HG03460 (cell line): ENCODE results near the gene NFIA.
"Not testable (repeated sequence)": the region's sequence is repeated elsewhere in the genome, so short reads cannot be mapped to it uniquely, and the experiment has no call there.

Experiments
- ATAC-seq: cut with Tn5 transposase; IDR thresholded peaks from one replicate; pipeline ENCODE4 v1.9.1; 2021; ENCODE audit not compliant: unreplicated experiment

Gene NFIA

DNA sequence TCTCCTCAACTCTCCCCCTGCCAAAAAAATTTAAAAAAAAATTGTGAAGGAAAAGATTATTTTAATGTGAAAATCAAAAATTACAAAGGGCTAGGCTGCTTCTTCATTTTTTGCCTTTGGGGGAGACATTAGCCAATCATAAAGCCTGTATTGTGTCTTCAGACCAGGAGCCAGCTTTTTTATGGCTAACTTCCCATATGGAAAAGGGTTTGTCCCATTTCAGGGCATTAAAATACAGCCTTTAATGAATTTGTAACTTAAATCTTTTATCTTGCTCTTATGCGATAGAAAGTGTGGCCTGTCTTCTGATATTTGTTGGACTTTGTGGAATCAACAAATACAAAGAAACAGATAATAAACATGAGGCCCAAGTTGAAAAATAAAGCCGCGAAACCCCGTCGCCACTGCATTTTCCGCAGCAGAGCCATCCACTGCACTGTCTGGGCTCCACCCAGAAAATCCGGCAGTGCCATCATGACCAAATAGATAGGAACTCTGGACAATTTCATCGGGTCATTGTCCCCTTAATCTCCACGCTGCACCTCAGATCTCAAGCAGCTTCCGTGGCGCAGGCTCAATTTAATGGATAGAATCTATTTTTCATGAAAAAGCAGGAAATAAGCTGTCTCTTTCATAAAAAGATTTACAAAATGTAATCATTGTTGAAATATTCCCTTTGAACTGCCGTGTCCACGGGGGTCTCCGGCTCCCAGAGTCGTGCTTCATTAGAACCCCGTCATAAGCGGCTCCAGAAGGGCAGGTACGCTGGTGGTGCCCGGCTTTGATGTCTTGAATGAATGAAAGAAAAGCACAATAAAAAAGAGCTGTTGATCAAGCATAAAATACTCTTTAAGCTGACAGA is 365.0 kb downstream of the NFIA start:
- no peak for ATAC-seq

DNA sequence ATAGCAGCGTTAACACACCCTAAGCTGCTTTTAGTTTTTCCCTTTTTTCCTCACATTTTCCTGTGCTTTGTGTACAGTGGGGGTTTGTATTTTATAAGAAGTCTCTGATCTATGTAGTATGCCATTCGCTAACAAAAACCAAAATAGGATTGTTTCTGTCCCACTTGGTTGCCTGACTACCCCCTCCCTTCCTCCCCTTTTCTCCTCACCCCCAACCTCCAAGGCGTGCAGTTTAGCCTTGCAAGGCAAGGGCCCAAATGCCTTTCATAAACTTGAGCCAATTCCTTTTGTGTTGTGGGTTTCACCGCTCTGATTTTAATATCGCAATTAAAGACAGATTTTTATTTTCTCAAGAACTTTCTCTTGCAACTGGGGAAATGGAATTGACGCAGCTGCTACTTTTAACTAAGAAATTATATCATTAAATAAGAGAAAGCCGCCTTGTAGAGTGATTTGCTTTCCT is 365.6 kb downstream of the NFIA start:
- no peak for ATAC-seq

DNA sequence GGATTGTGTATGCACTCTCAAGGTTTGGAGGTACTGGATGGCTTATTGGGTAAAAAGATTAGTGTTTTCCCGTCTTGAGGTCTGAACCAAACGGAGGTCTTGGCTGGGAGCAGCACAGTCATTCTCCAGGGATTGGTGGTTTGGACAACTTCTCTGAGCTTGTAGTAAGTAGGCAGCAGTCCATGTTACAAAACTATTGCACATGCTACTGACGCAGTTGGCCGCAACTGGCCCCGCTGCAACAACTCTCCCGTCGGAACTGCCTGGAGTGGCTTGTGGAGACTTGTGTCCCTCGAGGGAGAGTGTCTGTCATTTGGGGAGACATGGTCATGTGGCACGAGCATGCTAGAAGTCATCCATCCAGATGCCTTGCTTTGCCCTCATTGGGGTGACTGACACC is 366.6 kb downstream of the NFIA start:
- no peak for ATAC-seq

DNA sequence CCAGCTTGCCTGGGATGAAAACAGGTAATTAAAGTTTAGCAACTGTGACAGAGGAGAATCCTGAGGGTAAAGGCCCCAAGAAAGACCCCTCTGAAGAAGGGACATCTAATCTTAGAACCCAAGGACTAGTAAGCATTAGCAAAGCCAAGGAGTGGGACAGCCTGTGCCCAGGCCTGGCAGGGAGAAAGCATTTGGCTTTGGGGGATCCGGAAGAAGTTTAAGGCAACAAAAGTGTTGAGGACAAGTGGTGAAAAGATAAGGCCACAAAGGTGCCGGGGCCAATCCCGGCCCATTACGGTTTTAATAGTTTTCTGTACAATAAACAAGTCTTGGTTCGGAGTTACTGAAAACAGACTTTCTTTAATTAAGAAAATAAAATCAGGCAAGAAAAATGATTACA is 367.0 kb downstream of the NFIA start:
- ATAC-seq = no peak

DNA sequence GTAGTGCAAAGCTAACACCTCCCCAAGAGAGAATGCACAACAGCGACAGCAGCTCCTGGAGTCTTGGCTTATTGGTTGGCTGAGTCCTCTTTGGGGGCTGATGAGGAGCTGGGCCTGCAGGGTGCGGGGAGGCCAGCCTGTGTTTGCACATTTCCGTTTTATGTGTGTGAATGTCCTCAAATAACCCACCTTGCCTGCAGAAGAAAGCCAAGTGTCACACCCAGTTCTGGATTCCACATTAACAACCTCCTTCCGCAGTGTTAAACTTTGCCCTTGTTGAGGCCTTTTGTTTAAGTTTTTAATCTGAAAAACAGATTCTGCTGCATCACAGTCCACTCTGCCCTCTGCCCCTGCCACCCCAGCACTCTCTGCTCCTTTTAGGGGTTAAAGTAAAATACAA is 368.1 kb downstream of the NFIA start:
- no peak for ATAC-seq

DNA sequence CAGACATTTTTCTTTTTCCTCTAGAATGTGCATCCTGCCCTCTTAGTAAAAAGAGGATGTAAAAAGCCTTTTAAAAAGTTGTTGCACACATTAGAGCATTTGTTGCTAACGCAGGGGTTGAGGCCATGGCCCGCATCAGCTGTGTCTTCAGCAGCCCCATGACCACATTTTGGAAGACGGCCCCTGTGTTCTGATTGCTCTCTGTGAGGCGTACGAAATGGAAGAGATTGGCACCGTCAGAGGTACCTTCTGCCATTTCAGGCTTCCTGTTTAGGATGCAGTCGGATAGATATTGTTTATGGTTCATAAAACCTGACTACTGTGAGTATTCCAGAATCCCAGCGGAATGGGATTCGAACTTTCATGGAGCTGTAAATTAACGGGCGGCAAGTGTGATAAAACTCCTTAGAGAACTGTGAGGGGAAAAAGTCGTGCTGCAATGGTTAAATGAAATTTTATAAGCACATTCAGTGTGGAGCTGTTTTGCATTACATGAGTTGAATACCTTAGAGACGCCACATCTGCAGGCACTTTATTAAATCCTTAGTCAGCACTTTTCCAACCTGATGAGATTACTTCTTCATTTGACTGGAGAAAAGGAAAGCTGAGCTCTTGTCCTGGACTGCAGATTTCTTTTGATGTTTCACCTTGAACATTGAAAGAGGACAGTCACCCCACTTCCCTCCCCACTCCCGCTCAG is 368.7 kb downstream of the NFIA start:
- no peak for ATAC-seq

DNA sequence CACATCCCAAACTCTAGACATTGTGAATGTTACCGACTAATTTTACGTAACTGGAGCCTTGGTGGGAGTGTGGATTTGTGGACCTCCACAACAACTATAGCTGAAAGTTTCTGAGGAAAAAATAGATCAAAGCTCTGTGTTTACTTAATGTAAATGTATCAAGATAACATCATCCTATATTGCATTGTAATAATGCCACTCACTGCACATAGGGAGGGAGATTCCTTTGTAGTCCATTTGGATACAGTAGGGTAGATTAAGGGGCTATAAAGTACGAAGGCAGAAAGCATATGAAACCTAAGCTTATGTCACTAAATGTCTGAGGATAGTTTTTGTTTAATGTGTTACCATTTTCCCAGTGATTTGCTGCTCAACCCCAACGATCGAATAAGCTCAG is 369.2 kb downstream of the NFIA start:
- no peak for ATAC-seq

DNA sequence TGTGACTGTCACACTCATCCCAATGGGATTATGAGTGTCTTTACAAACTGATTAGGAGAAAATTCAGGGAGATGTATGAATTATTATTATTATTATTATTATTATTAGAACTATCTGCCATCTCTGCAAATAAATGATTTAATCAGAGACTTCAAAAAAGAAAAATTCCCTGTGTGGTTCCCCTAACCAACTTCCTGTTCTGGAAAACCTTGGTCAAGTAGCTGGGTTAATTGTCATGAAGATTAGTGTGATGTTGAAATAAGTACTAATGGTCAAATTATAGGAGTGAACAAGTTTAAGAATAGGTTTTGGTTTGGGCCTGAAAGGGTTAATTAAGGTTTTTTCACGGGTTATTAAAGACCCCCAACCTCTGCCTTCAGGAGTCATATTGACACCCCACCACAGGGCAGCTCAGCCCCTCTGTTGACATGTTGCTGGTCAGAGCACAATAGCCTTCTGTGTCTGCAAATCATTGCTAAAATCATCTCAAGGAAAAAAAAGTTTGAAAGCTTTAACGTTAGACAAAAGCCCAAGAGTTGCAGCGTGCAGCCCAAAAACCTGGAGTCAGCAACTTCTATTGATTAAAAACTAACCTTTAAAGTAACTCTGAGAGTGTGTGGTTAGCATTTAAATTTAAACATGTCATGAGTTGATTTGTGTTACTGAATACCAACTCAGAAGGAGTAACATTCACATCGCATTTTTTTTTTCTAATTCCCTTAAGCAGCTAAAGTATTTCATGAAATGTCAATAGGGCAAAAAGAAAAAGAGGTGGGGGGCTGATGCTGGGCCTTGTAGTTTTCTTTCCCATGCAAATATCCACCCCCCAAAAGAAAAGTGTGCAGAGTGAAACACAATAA is 370.0 kb downstream of the NFIA start:
- ATAC-seq = no peak

DNA sequence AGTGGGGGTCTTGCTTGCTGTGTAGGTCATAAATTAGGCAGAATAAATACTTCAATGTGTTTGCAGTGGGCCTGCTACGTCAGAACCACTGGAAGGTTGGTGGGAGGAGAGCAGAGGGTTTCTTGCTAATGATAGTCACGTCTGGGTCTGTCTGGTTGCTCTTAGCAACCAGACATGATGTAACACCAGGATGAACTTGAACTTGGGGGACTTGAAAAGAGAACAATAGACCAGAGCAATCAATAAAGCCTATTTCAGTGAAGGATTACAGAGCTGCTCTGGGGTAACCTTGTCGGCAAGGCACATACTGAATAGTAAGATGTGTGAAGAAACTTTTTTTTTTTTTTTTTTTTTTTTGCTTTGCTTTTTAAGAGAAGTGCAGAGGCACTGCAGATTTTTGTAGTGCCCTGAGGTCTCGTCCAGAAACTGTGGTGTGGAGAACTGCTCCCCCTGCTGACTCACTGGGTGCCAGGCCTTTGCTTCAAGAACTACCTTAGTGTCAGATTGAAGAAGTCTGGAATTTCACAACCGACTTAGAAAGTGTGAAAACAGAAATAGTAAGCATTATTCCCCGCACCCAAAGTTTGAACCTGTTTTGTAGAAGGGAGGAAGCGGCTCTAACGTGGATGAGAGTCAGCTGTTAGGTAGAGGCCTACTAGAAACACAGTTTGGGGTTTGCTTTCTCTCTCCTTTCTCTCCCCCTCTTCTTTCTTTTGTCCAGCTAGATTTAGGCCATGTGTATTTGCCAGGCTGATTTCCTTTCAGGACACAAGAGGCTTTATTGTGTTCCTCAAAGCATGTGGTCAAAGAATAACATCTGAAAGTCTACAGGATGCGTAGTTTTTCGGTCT is 371.0 kb downstream of the NFIA start:
- no peak for ATAC-seq

DNA sequence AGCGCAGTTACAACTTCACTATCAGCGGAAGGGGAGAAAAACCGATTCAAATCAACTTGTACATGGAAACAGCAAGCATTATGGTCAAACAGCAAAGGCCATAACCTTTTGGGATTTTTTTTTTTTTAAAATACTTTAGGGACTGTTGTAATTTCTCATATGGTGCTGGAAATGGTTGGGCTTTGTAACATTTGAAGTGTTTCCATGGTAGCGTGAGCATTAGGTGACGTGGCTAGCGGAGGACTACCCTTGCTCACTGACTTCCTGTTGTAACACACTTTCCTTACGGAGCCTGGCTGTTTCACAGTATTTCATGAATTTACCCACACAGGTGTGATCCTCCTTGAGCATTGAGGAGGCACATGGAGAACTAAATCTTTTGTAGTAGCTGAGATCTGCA is 373.0 kb downstream of the NFIA start:
- ATAC-seq = no peak

DNA sequence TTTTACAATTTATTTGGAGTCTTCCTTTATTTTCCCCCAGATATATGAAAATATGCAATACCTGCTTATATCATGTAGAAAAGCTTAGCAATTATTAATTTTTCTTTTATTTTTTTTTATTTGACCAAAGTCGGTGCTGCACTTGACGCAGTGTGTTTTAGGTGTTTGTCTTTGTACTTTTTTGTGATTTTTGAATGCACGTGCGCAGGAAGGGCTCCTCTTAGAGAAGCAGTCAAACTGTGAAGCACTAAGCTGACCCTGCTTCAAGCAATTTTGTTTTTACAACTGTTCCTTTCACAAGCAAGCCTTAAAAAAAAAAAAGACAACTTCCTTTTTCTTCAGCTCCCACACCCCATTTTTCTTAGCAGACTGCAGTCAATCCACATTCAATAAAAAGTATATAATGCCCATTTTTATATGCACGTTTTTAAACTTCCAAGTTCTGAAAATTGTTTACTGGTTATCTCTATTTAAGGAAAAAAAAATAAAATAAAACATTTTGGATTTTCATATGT is 375.2 kb downstream of the NFIA start:
- no peak for ATAC-seq

DNA sequence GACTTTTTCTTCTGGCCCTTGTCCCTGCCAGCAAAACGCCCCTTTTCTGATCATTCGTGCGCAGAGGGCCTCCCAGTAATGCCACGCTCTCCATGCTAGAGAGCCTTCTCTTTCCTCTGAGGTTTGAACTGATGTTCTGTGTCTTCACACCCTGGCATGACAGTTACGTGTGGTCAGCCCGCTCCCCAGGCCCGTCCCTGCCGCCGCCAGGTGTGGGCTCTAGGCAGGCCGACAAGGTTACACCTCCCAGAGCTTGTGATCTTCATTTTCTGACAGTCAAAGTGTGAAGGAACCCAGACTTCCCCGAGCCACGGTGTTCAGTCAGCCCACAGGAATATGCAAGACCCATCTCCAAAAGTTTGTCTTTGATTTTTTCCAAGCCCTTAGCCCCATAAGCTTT is 377.0 kb downstream of the NFIA start:
- no peak for ATAC-seq

DNA sequence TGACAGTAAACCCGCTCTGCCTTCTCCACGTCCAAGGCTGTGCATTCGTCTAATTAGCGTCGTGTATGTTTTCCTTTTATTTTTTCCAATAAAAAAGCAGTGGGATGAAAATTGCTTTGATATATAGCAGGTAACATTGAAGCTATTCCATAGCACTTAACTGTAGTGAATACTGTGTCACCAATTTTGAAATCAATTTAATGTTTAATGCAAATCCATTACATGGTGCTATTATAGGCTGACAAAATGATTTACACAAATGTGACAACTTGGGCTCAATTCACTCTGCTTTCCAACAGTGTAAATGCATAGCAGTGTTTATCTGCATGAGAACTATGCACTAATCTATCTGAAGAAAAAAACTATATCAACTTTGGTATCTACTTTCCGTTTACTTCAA is 377.8 kb downstream of the NFIA start:
- ATAC-seq = no peak

DNA sequence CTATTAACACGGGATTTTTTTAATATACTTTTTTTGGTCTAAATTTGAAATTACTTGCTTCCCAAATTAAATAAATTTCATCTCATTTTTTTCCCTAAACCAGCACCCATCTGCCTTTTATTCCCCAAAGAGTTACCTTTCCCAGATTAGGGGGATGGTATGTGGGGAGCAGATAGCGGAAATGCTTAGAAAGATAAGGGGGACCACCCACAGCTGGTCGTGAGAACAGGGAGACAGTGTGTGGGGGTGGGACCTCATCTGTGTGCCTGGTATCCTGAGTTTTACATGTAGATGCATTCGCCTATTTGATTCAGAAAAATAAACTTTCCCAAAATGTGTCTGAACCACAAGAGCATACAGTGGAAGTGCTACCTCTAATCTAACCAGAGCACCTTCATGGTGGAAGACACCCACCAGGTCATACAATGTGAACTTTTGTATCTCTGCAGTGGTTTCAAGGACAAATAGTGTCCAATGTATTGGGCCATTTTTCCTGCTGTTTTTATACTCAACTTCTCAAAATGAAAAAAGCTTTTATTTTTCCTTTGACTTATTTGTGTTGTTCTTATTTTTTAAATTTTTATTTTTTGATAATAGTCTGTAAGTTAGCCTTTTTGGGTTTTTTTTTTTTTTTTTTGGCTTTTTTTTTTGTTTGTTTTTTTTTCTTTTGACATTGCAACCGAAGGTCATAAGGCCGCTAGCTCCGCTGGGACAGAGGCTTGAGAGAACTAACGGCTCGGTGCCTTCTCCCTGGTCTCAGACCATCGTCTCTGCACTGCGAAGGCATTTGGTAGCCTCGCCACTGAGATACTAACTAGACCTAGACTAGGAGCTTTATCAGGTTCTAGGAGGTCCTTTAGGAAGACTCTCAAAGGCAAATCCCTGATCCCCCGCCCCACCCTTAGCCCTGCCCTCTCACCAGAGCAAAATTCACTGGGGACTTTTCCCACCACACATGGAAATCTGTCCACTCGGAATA is 379.3 kb downstream of the NFIA start:
- no peak for ATAC-seq

DNA sequence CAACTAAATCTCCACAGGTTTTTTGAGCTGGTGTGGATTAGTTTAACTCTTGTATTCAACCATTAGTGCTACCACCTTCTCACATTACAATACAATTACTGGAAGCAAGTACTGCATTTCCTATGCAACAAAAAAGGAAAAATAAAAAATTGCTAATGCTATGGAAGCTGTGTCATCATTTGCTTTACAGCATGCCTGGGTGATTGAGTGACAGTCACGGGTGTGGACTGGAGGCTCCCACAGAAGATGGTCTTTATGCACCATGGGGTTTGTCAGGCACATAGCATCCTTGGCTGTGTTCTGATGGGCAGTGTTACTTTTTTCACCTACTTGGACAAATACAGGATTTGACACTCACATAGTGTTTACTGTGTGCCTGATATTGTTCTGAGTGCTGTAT is 380.3 kb downstream of the NFIA start:
- ATAC-seq = no peak

DNA sequence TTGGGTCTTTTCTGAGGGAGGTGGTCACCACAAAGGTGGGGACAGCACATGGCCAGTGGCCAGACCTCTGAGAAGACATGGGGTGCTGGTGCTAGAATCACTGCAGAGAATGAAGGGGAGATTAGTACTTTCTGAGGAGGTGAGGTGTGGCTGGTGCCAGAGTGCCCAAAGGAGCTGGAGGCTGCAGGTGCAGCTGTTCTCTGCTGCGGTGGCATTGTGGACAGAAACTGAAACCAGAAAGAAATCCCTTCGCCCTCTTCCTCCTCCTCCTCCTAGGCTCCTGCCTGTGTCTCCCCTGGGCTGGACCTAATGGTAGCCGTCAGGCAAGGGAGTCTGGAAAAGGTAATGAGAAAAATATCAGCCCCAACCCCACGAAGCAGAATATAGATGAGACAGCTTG is 380.9 kb downstream of the NFIA start:
- no peak for ATAC-seq

DNA sequence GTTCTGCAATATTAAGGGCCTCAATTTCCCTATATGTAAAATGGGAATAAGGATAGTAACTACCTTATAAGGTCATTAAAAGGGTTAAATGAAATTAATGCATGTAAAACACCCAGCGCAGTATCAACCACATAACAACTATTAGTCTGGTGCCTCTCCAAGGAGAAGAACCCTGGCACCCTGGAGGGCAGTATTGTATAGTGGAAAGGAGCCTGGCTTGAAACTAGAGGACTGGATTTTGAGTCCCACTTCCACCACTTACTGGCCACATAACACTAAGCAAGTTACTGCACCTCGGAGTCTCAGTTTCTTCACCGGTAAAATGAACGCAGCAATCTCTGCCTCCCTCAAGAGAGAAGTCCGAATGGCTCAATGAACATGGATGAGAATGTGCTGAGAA is 385.5 kb downstream of the NFIA start:
- not testable (repeated sequence) for ATAC-seq

DNA sequence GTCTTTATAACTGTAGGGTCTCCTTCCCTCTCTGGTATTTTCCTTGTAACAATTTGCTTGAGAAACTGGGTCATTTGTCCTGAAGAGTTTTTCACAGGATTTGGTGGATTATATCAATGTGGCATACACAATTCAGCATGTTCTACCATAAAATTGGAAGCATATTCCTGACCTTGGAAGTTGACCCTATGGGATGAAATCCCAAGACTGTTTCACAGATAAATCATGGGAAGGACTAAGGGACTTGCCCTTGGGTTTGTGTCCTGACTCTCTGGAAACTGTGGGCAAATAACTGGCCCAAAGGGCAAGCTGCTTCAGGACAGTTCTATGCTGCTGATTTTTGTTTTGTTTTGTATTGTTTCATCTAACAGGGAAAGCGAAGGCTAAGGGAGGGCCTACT is 387.0 kb downstream of the NFIA start:
- no peak for ATAC-seq

DNA sequence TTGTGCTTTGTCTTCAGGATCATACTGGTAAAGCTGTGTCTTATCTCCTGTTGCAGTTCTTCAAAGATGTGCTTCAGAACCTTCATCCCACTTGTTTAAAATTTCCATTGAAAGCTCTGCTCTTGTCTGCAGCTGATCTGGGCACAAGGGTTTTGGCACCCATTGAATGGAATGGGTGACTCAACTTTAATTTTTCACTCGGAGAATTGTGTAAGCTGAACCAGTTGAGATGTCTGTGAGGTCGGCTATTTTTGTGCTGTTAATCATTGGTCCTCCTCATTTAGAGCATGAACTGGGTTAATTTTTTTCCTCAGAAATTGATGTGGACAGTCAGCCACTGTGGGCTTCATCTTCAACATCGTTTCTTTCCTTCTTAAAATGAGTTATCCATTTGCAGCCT is 390.5 kb downstream of the NFIA start:
- no peak for ATAC-seq
